GM06990 (cell line): ENCODE measurements around the gene ANKRD13B.

ENCODE experiments used
- DNase-seq: peaks from one replicate; pipeline ENCODE4 v3.0.0-alpha.2; 2011; ENCODE audit not compliant: insufficient read length; ENCODE audit errors: extremely low read depth
- H3K27me3 ChIP-seq: replicated peaks from 2 replicates; pipeline ENCODE4 v1.6.0; 2011; ENCODE audit warnings: low read length; ENCODE audit not compliant: control insufficient read depth, insufficient read depth
- H3K36me3 ChIP-seq: 2 replicates; pipeline ENCODE4 v1.5.1; 2011; ENCODE audit warnings: low read length; ENCODE audit not compliant: control insufficient read depth, insufficient read depth
- H3K4me3 ChIP-seq: replicated peaks from 2 replicates; pipeline ENCODE4 v1.5.1; 2011; ENCODE audit warnings: low read depth, mild to moderate bottlenecking, control low read depth, low read length
- TF ChIP-seq, protein P1 (sequence below): IDR thresholded peaks from 2 replicates; pipeline ENCODE4 v1.5.1; 2011; ENCODE audit warnings: low read length, control low read depth, mild to moderate bottlenecking, inconsistent platforms; ENCODE audit not compliant: insufficient read depth, poor library complexity, severe bottlenecking

The ANKRD13B gene

DNA sequence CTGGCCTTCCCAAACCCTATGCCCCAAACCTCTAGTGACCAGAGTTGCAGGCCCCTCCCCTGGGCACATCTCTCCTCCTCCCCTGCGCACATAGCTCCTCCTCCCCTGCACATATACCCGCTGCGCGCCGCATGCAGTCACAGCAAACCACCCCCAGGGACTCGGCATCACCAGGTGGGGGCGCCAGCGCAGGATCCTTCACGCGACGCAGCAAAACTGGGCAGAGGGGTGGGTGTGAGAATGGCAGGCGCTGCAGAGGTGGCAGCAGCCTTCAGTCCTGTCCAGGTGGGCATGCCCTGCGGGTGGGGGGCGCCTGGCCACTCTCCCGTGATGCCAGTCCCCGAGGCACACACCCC, 24.2 kb downstream of the ANKRD13B start:
- peaks cover 2% of the 10 kb centered on the region for H3K27me3 ChIP-seq
- TF ChIP-seq, protein P1, sequence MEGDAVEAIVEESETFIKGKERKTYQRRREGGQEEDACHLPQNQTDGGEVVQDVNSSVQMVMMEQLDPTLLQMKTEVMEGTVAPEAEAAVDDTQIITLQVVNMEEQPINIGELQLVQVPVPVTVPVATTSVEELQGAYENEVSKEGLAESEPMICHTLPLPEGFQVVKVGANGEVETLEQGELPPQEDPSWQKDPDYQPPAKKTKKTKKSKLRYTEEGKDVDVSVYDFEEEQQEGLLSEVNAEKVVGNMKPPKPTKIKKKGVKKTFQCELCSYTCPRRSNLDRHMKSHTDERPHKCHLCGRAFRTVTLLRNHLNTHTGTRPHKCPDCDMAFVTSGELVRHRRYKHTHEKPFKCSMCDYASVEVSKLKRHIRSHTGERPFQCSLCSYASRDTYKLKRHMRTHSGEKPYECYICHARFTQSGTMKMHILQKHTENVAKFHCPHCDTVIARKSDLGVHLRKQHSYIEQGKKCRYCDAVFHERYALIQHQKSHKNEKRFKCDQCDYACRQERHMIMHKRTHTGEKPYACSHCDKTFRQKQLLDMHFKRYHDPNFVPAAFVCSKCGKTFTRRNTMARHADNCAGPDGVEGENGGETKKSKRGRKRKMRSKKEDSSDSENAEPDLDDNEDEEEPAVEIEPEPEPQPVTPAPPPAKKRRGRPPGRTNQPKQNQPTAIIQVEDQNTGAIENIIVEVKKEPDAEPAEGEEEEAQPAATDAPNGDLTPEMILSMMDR, result peak; percentile 95
- peak overlapping the region; percentile 51 for H3K4me3 ChIP-seq
- peak; percentile 89 for DNase-seq
- no peaks in the 10 kb centered on the region for H3K36me3 ChIP-seq

DNA sequence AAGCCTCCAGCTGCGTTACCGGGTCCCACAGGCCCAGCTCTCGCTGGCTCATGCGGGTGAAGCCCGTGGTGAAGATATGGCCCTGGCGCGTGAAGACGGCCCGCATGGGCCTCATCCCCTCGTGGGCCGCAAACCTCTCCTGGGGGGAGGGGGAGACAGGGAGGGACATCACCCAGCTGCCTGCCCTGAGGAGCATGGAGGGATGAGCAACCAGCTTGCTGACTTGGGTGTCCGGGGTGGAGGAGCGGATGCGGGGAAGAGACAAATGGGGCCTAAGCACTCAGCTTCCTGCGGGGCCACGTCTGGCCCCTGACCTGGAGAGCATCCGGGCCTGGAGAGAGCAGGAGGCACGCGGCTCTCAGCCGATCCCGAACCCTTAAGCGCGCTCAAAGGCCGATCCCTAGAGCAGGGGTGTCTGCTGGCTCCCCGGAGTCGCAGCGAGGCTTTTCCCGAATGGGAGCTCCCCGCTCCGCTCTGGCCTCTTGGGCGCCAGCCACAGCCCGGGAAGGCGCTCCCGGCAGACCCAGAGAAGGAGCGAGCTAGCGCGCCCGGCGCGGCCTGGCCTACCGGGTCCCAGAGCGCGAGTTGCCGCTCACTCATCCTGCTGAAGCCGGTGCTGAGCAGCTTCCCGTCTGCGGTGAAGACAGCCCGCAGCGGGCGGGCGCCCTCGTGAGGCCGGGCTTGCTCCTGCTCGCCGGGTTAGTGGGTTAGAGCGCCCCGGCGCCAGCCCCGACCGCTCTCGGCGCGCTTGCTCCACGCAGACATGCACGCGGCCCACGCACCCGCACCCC, 24.7 kb downstream of the ANKRD13B start:
- Histone ChIP-seq H3K36me3 (no peaks in the 10 kb centered on the region), H3K4me3 (peak overlapping the region; percentile 51), H3K27me3 (peaks cover 2% of the 10 kb centered on the region)
- DNase-seq, result peak; percentile 90
- TF ChIP-seq, protein P1, result peak; percentile 90

DNA sequence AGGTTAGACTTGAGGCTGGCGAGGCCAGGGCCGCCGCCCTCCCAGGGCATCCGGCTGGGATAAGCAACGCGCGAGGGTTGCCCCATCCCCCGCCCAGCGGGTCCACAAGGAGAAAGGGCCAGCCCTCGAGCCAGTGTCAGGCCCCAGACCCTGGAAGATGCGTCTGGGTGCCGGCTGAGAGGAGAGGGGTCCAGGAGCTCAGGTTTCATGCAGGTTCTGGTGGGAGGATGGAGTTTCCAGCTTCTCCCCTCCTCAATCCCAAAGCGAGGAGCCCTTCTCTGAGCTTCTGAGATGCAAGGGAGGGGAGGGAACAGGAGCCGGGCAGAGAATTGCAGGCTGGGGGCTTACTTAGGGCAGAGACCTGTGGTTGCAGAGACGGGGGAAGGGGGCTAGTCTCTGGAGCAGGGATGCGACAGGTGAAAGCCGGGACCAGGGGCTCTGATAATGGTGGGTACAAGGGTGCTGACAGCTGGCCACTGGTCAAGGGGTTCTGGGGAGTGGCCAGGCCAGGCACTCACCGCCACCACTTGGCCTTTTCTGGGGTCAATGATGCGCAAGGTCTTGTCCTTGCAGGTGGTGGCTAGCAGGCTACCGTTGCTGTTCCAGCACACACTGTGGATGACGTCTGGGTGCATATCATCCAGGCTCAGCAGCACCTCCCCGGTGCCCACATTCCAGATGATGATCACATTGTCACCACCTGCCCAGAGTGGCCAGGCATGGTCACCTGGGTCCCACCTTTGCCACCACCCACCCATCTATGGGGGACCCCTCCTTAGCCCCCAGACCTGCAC, 25.5 kb downstream of the ANKRD13B start:
- TF ChIP-seq, protein P1, result no peak
- Histone ChIP-seq H3K36me3 (no peaks in the 10 kb centered on the region), H3K4me3 (no peak overlapping the region), H3K27me3 (peaks cover 2% of the 10 kb centered on the region)
- DNase-seq, result no peak

DNA sequence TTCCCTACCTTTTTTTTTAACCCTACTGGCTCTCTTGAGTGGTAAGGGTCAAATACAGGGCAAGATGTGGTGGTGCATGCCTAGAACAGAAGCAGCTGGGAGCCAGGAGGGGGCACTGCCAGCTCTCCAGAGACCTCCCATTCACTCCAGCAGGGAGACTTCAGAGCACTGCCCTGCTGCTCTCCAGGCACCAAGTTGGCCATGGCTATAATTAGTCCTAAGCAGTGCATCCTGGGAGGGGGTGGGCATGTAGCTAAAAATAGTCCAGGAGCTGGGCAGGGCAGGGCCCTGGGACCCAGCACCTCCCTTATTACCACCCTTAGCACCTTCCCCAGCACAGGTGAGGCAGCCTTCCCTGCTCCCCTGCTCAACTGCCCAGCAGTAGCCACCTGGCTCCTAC, 26.3 kb downstream of the ANKRD13B start:
- peaks cover 2% of the 10 kb centered on the region for H3K27me3 ChIP-seq
- no peak overlapping the region for H3K4me3 ChIP-seq
- H3K36me3 ChIP-seq, result no peaks in the 10 kb centered on the region
- DNase-seq, result no peak
- TF ChIP-seq, protein P1, result peak; percentile 25

DNA sequence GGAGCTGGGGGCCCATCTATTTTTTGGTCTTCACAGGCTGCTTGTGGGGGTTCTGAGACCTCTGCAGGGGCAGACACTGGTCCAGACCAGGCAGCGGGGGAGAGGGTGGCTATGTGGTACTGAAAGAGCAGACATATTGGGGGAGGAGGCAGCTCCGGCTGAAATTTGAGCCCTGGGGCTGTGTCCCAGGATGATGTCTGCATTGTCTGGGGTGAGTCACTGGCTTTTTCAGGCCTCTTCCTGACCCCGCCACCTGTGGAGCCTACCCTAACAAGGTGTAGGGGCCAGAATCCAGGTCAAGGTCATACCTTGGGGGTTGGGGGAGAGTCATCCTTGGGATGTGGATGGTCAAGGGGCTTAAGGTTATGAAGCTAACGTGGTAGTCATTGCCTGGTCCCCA, 27.3 kb downstream of the ANKRD13B start:
- TF ChIP-seq, protein P1, result no peak
- DNase-seq, result no peak
- Histone ChIP-seq H3K4me3 (no peak overlapping the region), H3K36me3 (no peaks in the 10 kb centered on the region), H3K27me3 (peaks cover 2% of the 10 kb centered on the region)
